Parathyroid adenoma (tissue), 2 donors: Measurements from ENCODE around the gene CATSPERE.
A peak's percentile ranks its signal among the peaks of the same experiment; 100 is the strongest.
"Not testable (repeated sequence)": the region's sequence is repeated elsewhere in the genome, so short reads cannot be mapped to it uniquely, and the experiment has no call there.

ENCODE experiments used
- H2AFZ ChIP-seq: fragments of 300-600 bp; sonication (generic); one replicate; pipeline ENCODE4 v1.7.0; 2017; ENCODE audit warnings: antibody characterized with exemption, mild to moderate bottlenecking
- H3K27ac ChIP-seq: fragments of 300-600 bp; sonication (generic); one replicate; pipeline ENCODE4 v1.7.0; 2017
- H3K27me3 ChIP-seq: fragments of 300-600 bp; sonication (generic); one replicate; pipeline ENCODE4 v1.7.0; 2017; ENCODE audit warnings: low read length; ENCODE audit not compliant: control insufficient read depth, insufficient read depth
- H3K36me3 ChIP-seq: fragments of 300-600 bp; sonication (generic); one replicate; pipeline ENCODE4 v1.7.0; 2017; ENCODE audit warnings: low read length; ENCODE audit not compliant: control insufficient read depth, insufficient read depth
- H3K4me1 ChIP-seq: fragments of 300-600 bp; sonication (generic); one replicate; pipeline ENCODE4 v1.7.0; 2017; ENCODE audit warnings: control low read depth
- H3K4me2 ChIP-seq: fragments of 300-600 bp; sonication (generic); one replicate; pipeline ENCODE4 v1.7.0; 2017; ENCODE audit warnings: low read length
- H3K4me3 ChIP-seq: fragments of 300-600 bp; sonication (generic); one replicate; pipeline ENCODE4 v1.7.0; 2017; ENCODE audit warnings: low read depth, low read length
- H3K79me2 ChIP-seq: fragments of 300-600 bp; sonication (generic); one replicate; pipeline ENCODE4 v1.7.0; 2017; ENCODE audit warnings: control low read depth
- H3K9ac ChIP-seq: fragments of 300-600 bp; sonication (generic); one replicate; pipeline ENCODE4 v1.7.0; 2017; ENCODE audit warnings: mild to moderate bottlenecking
- H3K9me3 ChIP-seq: fragments of 300-600 bp; sonication (generic); one replicate; pipeline ENCODE4 v1.7.0; 2017; ENCODE audit warnings: low read length; ENCODE audit not compliant: control insufficient read depth
- TF ChIP-seq, protein P1 (sequence below): fragments of 300-600 bp; sonication (generic); IDR thresholded peaks from one replicate; pipeline ENCODE4 v1.7.0; 2017; ENCODE audit warnings: antibody characterized with exemption, mild to moderate bottlenecking
- donor health status: primary hyperparathyroidism.

The CATSPERE gene

DNA sequence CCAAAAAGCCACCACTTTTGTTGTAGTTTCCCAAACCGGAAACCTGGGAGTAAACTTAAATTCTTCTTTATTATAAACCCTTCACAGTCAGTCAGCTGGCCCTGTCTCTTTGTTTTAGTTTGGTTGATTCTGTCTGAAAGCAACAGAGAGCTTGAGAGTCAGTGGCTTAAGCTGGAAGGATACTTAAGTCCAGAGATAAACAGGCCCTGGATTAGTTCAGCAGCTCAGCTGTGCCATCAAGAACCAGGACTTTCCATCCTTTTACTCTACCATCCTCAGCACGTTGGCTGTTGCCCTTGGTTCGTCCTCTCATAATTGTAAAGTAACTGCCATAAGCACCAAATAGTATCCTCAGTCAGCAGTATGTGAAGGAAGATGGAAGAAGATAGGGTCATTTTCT, 196.3 kb downstream of the CATSPERE start:
- Histone ChIP-seq H3K9me3 (no peaks in the 10 kb centered on the region), H3K4me1 (no peaks in the 10 kb centered on the region), H3K27ac (peak overlapping the region; percentile 20), H3K9ac (no peak overlapping the region), H3K4me3 (no peak overlapping the region), H2AFZ (no peak overlapping the region), H3K79me2 (peaks cover 23% of the 10 kb centered on the region), H3K27me3 (no peaks in the 10 kb centered on the region), H3K4me2 (no peak overlapping the region), H3K36me3 (no peaks in the 10 kb centered on the region)
- TF ChIP-seq, protein P1, sequence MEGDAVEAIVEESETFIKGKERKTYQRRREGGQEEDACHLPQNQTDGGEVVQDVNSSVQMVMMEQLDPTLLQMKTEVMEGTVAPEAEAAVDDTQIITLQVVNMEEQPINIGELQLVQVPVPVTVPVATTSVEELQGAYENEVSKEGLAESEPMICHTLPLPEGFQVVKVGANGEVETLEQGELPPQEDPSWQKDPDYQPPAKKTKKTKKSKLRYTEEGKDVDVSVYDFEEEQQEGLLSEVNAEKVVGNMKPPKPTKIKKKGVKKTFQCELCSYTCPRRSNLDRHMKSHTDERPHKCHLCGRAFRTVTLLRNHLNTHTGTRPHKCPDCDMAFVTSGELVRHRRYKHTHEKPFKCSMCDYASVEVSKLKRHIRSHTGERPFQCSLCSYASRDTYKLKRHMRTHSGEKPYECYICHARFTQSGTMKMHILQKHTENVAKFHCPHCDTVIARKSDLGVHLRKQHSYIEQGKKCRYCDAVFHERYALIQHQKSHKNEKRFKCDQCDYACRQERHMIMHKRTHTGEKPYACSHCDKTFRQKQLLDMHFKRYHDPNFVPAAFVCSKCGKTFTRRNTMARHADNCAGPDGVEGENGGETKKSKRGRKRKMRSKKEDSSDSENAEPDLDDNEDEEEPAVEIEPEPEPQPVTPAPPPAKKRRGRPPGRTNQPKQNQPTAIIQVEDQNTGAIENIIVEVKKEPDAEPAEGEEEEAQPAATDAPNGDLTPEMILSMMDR: no peak

DNA sequence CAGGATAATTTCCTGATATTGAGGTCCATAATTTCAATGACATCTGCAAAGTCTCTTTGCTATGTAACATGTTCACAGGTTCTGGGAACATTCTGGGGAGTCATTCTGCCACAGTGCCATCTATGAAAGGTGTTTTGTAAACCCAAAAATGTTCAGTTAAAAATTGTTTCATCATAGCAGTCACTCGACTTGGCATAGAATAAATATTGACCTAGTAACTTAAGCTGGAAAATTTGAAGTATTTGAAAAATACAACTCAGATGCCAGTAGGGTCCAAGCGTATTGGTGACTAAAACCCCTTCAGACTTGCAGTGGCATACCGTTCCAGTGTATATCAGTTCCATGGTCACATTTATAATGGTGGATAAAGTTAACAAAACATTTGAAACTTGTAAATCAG, 198.6 kb downstream of the CATSPERE start:
- Histone ChIP-seq H3K36me3 (no peaks in the 10 kb centered on the region), H3K9ac (no peak overlapping the region), H3K79me2 (peaks cover 15% of the 10 kb centered on the region), H3K4me1 (no peaks in the 10 kb centered on the region), H3K27me3 (no peaks in the 10 kb centered on the region), H3K27ac (no peak overlapping the region), H3K9me3 (no peaks in the 10 kb centered on the region), H2AFZ (no peak overlapping the region), H3K4me2 (no peak overlapping the region), H3K4me3 (no peak overlapping the region)
- TF ChIP-seq, protein P1: no peak

GRCh38 chr1:244660595-244660994, 199.5 kb downstream of the CATSPERE start:
- Histone ChIP-seq H3K9me3 (no peaks in the 10 kb centered on the region), H3K27me3 (no peaks in the 10 kb centered on the region), H3K27ac (no peak overlapping the region), H3K9ac (no peak overlapping the region), H2AFZ (no peak overlapping the region), H3K4me3 (no peak overlapping the region), H3K36me3 (no peaks in the 10 kb centered on the region), H3K79me2 (peaks cover 15% of the 10 kb centered on the region), H3K4me1 (no peaks in the 10 kb centered on the region), H3K4me2 (no peak overlapping the region)
- TF ChIP-seq, protein P1: no peak

DNA sequence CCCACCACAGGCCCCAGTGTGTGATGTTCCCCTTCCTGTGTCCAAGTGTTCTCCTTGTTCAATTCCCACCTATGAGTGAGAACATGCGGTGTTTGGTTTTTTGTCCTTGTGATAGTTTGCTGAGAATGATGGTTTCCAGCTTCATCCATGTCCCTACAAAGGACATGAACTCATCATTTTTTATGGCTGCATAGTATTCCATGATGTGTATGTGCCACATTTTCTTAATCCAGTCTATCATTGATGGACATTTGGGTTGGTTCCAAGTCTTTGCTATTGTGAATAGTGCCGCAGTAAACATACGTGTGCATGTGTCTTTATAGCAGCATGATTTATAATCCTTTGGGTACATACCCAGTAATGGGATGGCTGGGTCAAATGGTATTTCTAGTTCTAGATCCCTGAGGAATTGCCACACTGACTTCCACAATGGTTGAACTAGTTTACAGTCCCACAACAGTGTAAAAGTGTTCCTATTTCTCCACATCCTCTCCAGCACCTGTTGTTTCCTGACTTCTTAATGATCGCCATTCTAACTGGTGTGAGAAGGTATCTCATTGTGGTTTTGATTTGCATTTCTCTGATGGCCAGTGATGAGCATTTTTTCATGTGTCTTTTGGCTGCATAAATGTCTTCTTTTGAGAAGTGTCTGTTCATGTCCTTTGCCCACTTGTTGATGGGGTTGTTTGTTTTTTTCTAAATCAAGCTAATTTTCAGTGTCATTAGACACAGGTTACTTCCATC, 200.7 kb downstream of the CATSPERE start:
- not testable (repeated sequence) for H3K4me1 ChIP-seq, H3K9ac ChIP-seq, H3K4me3 ChIP-seq, H3K27ac ChIP-seq, H3K9me3 ChIP-seq, H3K36me3 ChIP-seq, H2AFZ ChIP-seq, H3K4me2 ChIP-seq, H3K27me3 ChIP-seq
- peaks cover 15% of the 10 kb centered on the region for H3K79me2 ChIP-seq

GRCh38 chr1:244662599-244662998, 201.5 kb downstream of the CATSPERE start:
- TF ChIP-seq, protein P1: no peak
- no peak overlapping the region for H3K27ac ChIP-seq

More at GRCh38 chr1:244662599-244662998, 201.5 kb downstream of the CATSPERE start:
- Histone ChIP-seq H3K36me3 (no peaks in the 10 kb centered on the region), H3K4me1 (no peaks in the 10 kb centered on the region), H3K9me3 (no peaks in the 10 kb centered on the region), H3K27me3 (no peaks in the 10 kb centered on the region), H3K4me3 (no peak overlapping the region), H3K79me2 (peaks cover 18% of the 10 kb centered on the region), H3K9ac (no peak overlapping the region), H2AFZ (no peak overlapping the region), H3K4me2 (no peak overlapping the region)
